ENCODE measurements around the gene ING5.

The ING5 gene

GRCh38 chr2:241745276-241745675 is 43.4 kb downstream of the ING5 start:
- Histone ChIP-seq H3K9me2 (replicated peaks; ENCODE audit: insufficient read depth, low read length) (no peaks in the 10 kb centered on the region), H3K27ac (ENCODE audit: low read depth, low read length) (no peak overlapping the region), H3K36me3 (ENCODE audit: low read length) (0 out of 2 replicates have a peak, but pooled peaks cover 3% of the 10 kb centered on the region), H3K4me2 (ENCODE audit: low read depth, low read length, poor library complexity, severe bottlenecking) (no peak overlapping the region), H3K27me3 (ENCODE audit: low read length) (no peaks in the 10 kb centered on the region), H3F3A (ENCODE audit: insufficient read depth) (no peaks in the 10 kb centered on the region), H3K4me3 (ENCODE audit: insufficient read depth, low read length, poor library complexity, severe bottlenecking) (no peak overlapping the region), H2AFZ (ENCODE audit: low read depth, low read length, severe bottlenecking) (no peak overlapping the region), H3K79me2 (ENCODE audit: insufficient read depth, low read length) (no peaks in the 10 kb centered on the region; the same call in 1 of the 2 replicates), H4K20me1 (ENCODE audit: low read depth, low read length) (no peaks in the 10 kb centered on the region), H3K9ac (ENCODE audit: low read length) (no peak overlapping the region), H3K9me3 (ENCODE audit: insufficient read depth, low read length) (no peaks in the 10 kb centered on the region)
- TF ChIP-seq CTCF (IDR thresholded peaks at IDR 0.05; ENCODE audit: insufficient read depth, low read length, poor library complexity, severe bottlenecking) = no peak
- no peak for TF ChIP-seq EZH2phosphoT487 (conservative IDR thresholded peaks at IDR 0.05; ENCODE audit: low read length)

GRCh38 chr2:241746084-241746483 is 44.2 kb downstream of the ING5 start:
- H3K79me2 ChIP-seq (ENCODE audit: insufficient read depth, low read length) = no peaks in the 10 kb centered on the region; the same call in 1 of the 2 replicates
- no peaks in the 10 kb centered on the region for H3K27me3 ChIP-seq (ENCODE audit: low read length)
- H3K9me2 ChIP-seq (replicated peaks; ENCODE audit: insufficient read depth, low read length) = no peaks in the 10 kb centered on the region
- no peaks in the 10 kb centered on the region for H3F3A ChIP-seq (ENCODE audit: insufficient read depth)
- no peak overlapping the region for H3K27ac ChIP-seq (ENCODE audit: low read depth, low read length)
- no peak overlapping the region for H3K4me3 ChIP-seq (ENCODE audit: insufficient read depth, low read length, poor library complexity, severe bottlenecking)
- TF ChIP-seq EZH2phosphoT487 (conservative IDR thresholded peaks at IDR 0.05; ENCODE audit: low read length) = no peak
- no peak for TF ChIP-seq CTCF (IDR thresholded peaks at IDR 0.05; ENCODE audit: insufficient read depth, low read length, poor library complexity, severe bottlenecking)
- no peak overlapping the region for H3K9ac ChIP-seq (ENCODE audit: low read length)
- 0 out of 2 replicates have a peak, but pooled peaks cover 3% of the 10 kb centered on the region for H3K36me3 ChIP-seq (ENCODE audit: low read length)
- no peak overlapping the region for H3K4me2 ChIP-seq (ENCODE audit: low read depth, low read length, poor library complexity, severe bottlenecking)
- no peaks in the 10 kb centered on the region for H4K20me1 ChIP-seq (ENCODE audit: low read depth, low read length)
- H3K9me3 ChIP-seq (ENCODE audit: insufficient read depth, low read length) = no peaks in the 10 kb centered on the region
- H2AFZ ChIP-seq (ENCODE audit: low read depth, low read length, severe bottlenecking) = no peak overlapping the region

GRCh38 chr2:241748468-241749256 is 46.8 kb downstream of the ING5 start:
- Histone ChIP-seq H3K9ac (ENCODE audit: low read length) (no peak overlapping the region), H3K9me2 (replicated peaks; ENCODE audit: insufficient read depth, low read length) (no peaks in the 10 kb centered on the region), H3K27ac (ENCODE audit: low read depth, low read length) (no peak overlapping the region), H2AFZ (ENCODE audit: low read depth, low read length, severe bottlenecking) (no peak overlapping the region), H4K20me1 (ENCODE audit: low read depth, low read length) (no peaks in the 10 kb centered on the region), H3K9me3 (ENCODE audit: insufficient read depth, low read length) (no peaks in the 10 kb centered on the region), H3K4me2 (ENCODE audit: low read depth, low read length, poor library complexity, severe bottlenecking) (no peak overlapping the region), H3K4me3 (ENCODE audit: insufficient read depth, low read length, poor library complexity, severe bottlenecking) (no peak overlapping the region), H3K27me3 (ENCODE audit: low read length) (no peaks in the 10 kb centered on the region), H3K36me3 (ENCODE audit: low read length) (0 out of 2 replicates have a peak, but pooled peaks cover 3% of the 10 kb centered on the region), H3F3A (ENCODE audit: insufficient read depth) (no peaks in the 10 kb centered on the region), H3K79me2 (ENCODE audit: insufficient read depth, low read length) (no peaks in the 10 kb centered on the region)
- TF ChIP-seq EZH2phosphoT487 (conservative IDR thresholded peaks at IDR 0.05; ENCODE audit: low read length) = no peak
- no peak for TF ChIP-seq CTCF (IDR thresholded peaks at IDR 0.05; ENCODE audit: insufficient read depth, low read length, poor library complexity, severe bottlenecking)
